ENCODE data around the gene HDX.
"Not testable (repeated sequence)": the region's sequence is repeated elsewhere in the genome, so short reads cannot be mapped to it uniquely, and the experiment has no call there.

HDX gene

DNA sequence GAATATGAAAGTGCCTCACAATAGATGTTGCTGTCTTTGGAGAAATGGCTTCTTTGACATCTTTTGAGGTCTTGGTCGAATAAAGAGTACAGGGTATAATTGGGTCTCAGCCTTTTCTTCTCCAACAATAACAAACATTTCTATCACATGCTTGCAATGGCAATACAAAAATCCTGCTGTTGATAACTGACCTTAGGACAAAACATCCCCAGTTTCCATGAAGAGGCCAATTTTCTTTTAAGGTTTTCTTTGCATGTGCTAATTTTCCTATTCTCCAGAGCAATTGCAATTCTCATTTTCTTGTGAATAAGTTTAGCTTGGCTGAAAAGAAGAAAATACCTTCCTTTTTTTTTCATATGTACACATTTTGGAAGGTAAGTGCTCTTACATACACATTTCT is 183.6 kb downstream of the HDX start:
- Mint-ChIP-seq H3K4me1 (ENCODE audit: low read depth) (no peaks in the 10 kb centered on the region), H3K9me3 (peaks cover 10% of the 10 kb centered on the region), H3K36me3 (ENCODE audit: low read depth) (no peaks in the 10 kb centered on the region), H3K27me3 (ENCODE audit: low read depth) (no peaks in the 10 kb centered on the region), H3K27ac (no peak overlapping the region), H3K4me3 (no peak overlapping the region)
- DNase-seq (ENCODE audit: low spot score), result no peak

DNA sequence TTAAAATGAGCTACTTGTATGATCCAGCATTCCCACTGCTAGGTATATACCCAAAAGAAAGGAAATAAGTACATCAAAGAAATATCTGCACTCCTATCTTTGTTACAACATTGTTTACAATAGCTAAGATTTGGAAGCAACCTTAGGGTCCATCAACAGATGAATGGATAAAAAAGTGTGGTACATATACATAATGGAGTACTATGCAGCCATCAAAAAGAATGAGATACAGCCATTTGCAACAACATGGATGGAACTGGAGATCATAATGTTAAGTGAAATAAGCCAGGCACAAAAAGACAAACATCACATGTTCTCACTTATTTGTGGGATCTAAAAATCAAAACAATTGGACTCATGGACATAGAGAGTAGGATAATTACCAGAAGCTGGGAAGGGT is 186.3 kb downstream of the HDX start:
- H3K27me3 Mint-ChIP-seq (ENCODE audit: low read depth); H3K27ac Mint-ChIP-seq; DNase-seq (ENCODE audit: low spot score); H3K36me3 Mint-ChIP-seq (ENCODE audit: low read depth); H3K4me3 Mint-ChIP-seq; H3K4me1 Mint-ChIP-seq (ENCODE audit: low read depth): not testable (repeated sequence)
- peaks cover 11% of the 10 kb centered on the region for H3K9me3 Mint-ChIP-seq

All from T-helper 2 cell treated with Interferon-gamma antibody and Interleukin-4, amounts not matched to agents 5 μg/mL and 100 μg/mL, for 36 hours (primary cell).